Neural progenitor cell (in vitro differentiated cells): Measurements from ENCODE around the gene TAB2. TPM values are rescaled to one million over a fixed set of nuclear protein-coding genes. Genes with fewer than 3 reads are reported as not detected.

ENCODE experiments used
- DNase-seq: peaks from one replicate; pipeline ENCODE4 v3.0.0-alpha.2; 2016; ENCODE audit warnings: low spot score
- H2AFZ ChIP-seq: fragments of 200-600 bp; sonication (generic); replicated peaks from 2 replicates; pipeline ENCODE4 v1.6.1; 2016; ENCODE audit warnings: antibody characterized with exemption
- H3F3A ChIP-seq: fragments of 200-600 bp; sonication (generic); 2 replicates; pipeline ENCODE4 v1.6.1; 2016; ENCODE audit warnings: antibody characterized with exemption, low read depth
- H3K27ac ChIP-seq: fragments of 200-600 bp; sonication (generic); 2 replicates; pipeline ENCODE4 v1.5.1; 2016; ENCODE audit warnings: mild to moderate bottlenecking
- H3K27me3 ChIP-seq: fragments of 200-600 bp; sonication (generic); 2 replicates; pipeline ENCODE4 v1.6.1; 2016; ENCODE audit warnings: mild to moderate bottlenecking, moderate library complexity
- H3K36me3 ChIP-seq: fragments of 200-600 bp; sonication (generic); 2 replicates; pipeline ENCODE4 v1.5.1; 2016
- H3K4me1 ChIP-seq: fragments of 200-600 bp; sonication (generic); 2 replicates; pipeline ENCODE4 v1.6.1; 2016; ENCODE audit warnings: mixed run types
- H3K4me2 ChIP-seq: fragments of 200-600 bp; sonication (generic); 2 replicates; pipeline ENCODE4 v1.6.1; 2016
- H3K4me3 ChIP-seq: fragments of 200-600 bp; sonication (generic); 2 replicates; pipeline ENCODE4 v1.5.1; 2016
- H3K79me2 ChIP-seq: fragments of 200-600 bp; sonication (generic); 2 replicates; pipeline ENCODE4 v1.6.1; 2016; ENCODE audit warnings: low read depth
- H3K9ac ChIP-seq: fragments of 200-600 bp; sonication (generic); 2 replicates; pipeline ENCODE4 v1.6.1; 2016
- H3K9me3 ChIP-seq: fragments of 200-600 bp; sonication (generic); 2 replicates; pipeline ENCODE4 v1.5.1; 2016; ENCODE audit warnings: low read depth
- H4K20me1 ChIP-seq: fragments of 200-600 bp; sonication (generic); 2 replicates; pipeline ENCODE4 v1.6.1; 2016; ENCODE audit warnings: low read depth
- H3K27ac Mint-ChIP-seq: 3 replicates; pipeline ENCODE4 v1.8.0; 2021; ENCODE audit warnings: mixed read lengths
- H3K27me3 Mint-ChIP-seq: 2 replicates; pipeline ENCODE4 v1.8.0; 2022; ENCODE audit warnings: low read depth, mild to moderate bottlenecking, inconsistent platforms, moderate library complexity, mixed read lengths; ENCODE audit not compliant: insufficient read depth
- H3K36me3 Mint-ChIP-seq: 3 replicates; pipeline ENCODE4 v1.8.0; 2021; ENCODE audit warnings: mixed read lengths
- H3K4me1 Mint-ChIP-seq: 3 replicates; pipeline ENCODE4 v1.8.0; 2021; ENCODE audit warnings: mixed read lengths
- H3K4me3 Mint-ChIP-seq: 3 replicates; pipeline ENCODE4 v1.8.0; 2021; ENCODE audit warnings: mild to moderate bottlenecking, moderate library complexity, mixed read lengths
- H3K9me3 Mint-ChIP-seq: 3 replicates; pipeline ENCODE4 v1.8.0; 2020; ENCODE audit warnings: mixed read lengths
- CTCF ChIP-seq: fragments of 200-600 bp; sonication (generic); IDR thresholded peaks from 2 replicates; pipeline ENCODE4 v1.5.1; 2017; ENCODE audit warnings: antibody characterized with exemption, mild to moderate bottlenecking
- EZH2 ChIP-seq: fragments of 200-600 bp; sonication (generic); IDR thresholded peaks from 2 replicates; pipeline ENCODE4 v1.6.1; 2017; ENCODE audit warnings: antibody characterized with exemption, mild to moderate bottlenecking, moderate library complexity
- EZH2phosphoT487 ChIP-seq: fragments of 200-600 bp; sonication (generic); IDR thresholded peaks from 2 replicates; pipeline ENCODE4 v1.6.1; 2017; ENCODE audit warnings: antibody characterized with exemption
- total RNA-seq: library from RNA; depleted of rRNA; stranded (reverse); fragments of >200 nt; gene quantifications from 2 replicates; pipeline ENCODE4 v1.2.3, GENCODE V29; 2015; ENCODE audit warnings: low replicate concordance

The TAB2 gene
- total RNA-seq, 1 donor from 2014 or later: 70.9 TPM

DNA sequence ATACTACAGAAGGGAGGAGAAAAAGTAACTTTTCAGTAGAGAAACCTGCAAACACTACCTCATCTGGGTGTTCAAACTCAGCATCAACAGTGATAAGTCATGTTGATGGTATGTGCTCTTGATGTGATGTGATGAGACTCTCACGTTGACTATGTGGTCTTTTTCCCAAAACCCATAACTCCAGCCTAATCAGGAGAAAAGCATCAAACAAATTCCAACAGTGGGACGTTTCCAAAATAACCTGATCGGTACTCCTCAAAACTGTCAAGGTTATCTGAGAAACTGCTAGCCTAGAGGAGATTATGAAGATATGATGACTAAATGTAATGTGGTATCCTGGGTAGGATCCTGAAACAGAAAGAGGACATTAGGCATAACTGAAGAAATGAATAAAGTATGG, 41.9 kb upstream of the TAB2 start:
- Histone ChIP-seq H3K27ac (no peak overlapping the region), H3K27me3 (no peaks in the 10 kb centered on the region), H3F3A (no peaks in the 10 kb centered on the region), H2AFZ (no peak overlapping the region), H3K4me1 (peaks cover 6% of the 10 kb centered on the region), H4K20me1 (no peaks in the 10 kb centered on the region), H3K9me3 (no peaks in the 10 kb centered on the region), H3K79me2 (no peaks in the 10 kb centered on the region), H3K4me3 (no peak overlapping the region), H3K36me3 (no peaks in the 10 kb centered on the region), H3K9ac (no peak overlapping the region), H3K4me2 (no peak overlapping the region)
- no peak overlapping the region for H3K27ac Mint-ChIP-seq
- TF ChIP-seq EZH2 (no peak), CTCF (no peak), EZH2phosphoT487 (no peak)
- DNase-seq: no peak
- no peak overlapping the region for H3K4me3 Mint-ChIP-seq
- peaks cover 3% of the 10 kb centered on the region for H3K9me3 Mint-ChIP-seq
- no peaks in the 10 kb centered on the region for H3K27me3 Mint-ChIP-seq
- no peaks in the 10 kb centered on the region for H3K36me3 Mint-ChIP-seq
- H3K4me1 Mint-ChIP-seq: peaks cover 9% of the 10 kb centered on the region

DNA sequence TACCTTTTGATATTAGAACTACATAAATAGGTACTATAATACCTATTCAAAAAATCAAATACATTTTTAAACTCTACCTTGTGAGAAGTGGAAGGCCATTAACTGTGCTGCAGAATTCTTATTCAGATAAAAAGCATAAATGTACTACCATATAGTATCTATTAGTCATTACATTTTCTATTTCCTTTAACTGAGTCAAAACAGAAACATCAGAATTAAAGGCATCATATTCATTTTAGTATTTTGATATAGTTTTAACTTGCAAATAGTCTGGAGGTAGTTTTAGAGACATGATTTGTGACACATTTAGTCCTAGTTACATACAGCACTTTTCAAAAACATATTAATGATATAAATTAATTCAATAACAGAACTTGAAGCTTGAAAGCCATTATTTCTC, 39.9 kb upstream of the TAB2 start:
- no peaks in the 10 kb centered on the region for H3F3A ChIP-seq
- no peaks in the 10 kb centered on the region for H3K9me3 ChIP-seq
- no peaks in the 10 kb centered on the region for H4K20me1 ChIP-seq
- H3K9ac ChIP-seq: no peak overlapping the region
- H3K36me3 Mint-ChIP-seq: no peaks in the 10 kb centered on the region
- H3K36me3 ChIP-seq: no peaks in the 10 kb centered on the region
- no peak overlapping the region for H3K27ac Mint-ChIP-seq
- peaks cover 13% of the 10 kb centered on the region for H3K4me1 Mint-ChIP-seq
- DNase-seq: no peak
- TF ChIP-seq EZH2 (no peak), CTCF (no peak), EZH2phosphoT487 (no peak)
- no peak overlapping the region for H3K4me2 ChIP-seq
- no peak overlapping the region for H3K4me3 Mint-ChIP-seq
- no peaks in the 10 kb centered on the region for H3K9me3 Mint-ChIP-seq
- H3K4me1 ChIP-seq: peaks cover 6% of the 10 kb centered on the region
- H2AFZ ChIP-seq: no peak overlapping the region
- H3K27me3 Mint-ChIP-seq: peaks cover 2% of the 10 kb centered on the region
- no peaks in the 10 kb centered on the region for H3K79me2 ChIP-seq
- H3K4me3 ChIP-seq: no peak overlapping the region
- H3K27ac ChIP-seq: no peak overlapping the region
- no peaks in the 10 kb centered on the region for H3K27me3 ChIP-seq

DNA sequence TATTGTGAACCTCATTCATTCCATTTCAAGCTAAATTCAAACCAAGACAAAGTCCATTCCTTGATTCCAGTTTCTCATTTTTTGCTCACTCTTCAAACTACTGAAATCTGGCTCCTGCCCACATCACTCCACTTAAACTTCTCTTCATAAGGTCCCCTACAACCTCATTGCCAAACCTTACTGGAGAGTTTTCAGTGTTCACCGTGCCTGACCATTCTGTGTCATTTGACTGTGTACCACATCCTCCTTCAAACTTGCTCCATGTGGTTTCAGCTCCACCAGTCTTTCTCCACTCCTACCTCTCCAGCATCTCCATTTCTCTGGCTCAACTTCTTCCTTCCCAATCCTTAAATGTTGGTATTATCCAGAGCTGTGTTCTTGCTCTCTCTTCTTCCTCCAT, 38.5 kb upstream of the TAB2 start:
- Mint-ChIP-seq H3K9me3 (no peaks in the 10 kb centered on the region), H3K27me3 (peaks cover 2% of the 10 kb centered on the region)
- TF ChIP-seq CTCF (no peak), EZH2 (no peak), EZH2phosphoT487 (no peak)

More for the DNA sequence above, 38.5 kb upstream of the TAB2 start:
- no peaks in the 10 kb centered on the region for H3F3A ChIP-seq
- no peaks in the 10 kb centered on the region for H3K79me2 ChIP-seq
- H3K27ac Mint-ChIP-seq: no peak overlapping the region
- H3K4me1 ChIP-seq: peaks cover 6% of the 10 kb centered on the region
- no peaks in the 10 kb centered on the region for H3K36me3 ChIP-seq
- H3K4me3 ChIP-seq: no peak overlapping the region
- H3K4me2 ChIP-seq: no peak overlapping the region
- no peaks in the 10 kb centered on the region for H3K36me3 Mint-ChIP-seq
- no peak overlapping the region for H3K27ac ChIP-seq
- no peak for DNase-seq
- peak overlapping the region; percentile 20 for H2AFZ ChIP-seq
- H3K4me3 Mint-ChIP-seq: no peak overlapping the region
- peaks cover 13% of the 10 kb centered on the region for H3K4me1 Mint-ChIP-seq
- no peak overlapping the region for H3K9ac ChIP-seq
- no peaks in the 10 kb centered on the region for H3K27me3 ChIP-seq
- no peaks in the 10 kb centered on the region for H4K20me1 ChIP-seq
- H3K9me3 ChIP-seq: no peaks in the 10 kb centered on the region
